HG02884 (cell line): ENCODE results near the gene G6PD.
"Not testable (repeated sequence)": the region's sequence is repeated elsewhere in the genome, so short reads cannot be mapped to it uniquely, and the experiment has no call there.

Experiments used
- ATAC-seq: cut with Tn5 transposase; IDR thresholded peaks from one replicate; pipeline ENCODE4 v1.9.1; 2021; ENCODE audit warnings: mild to moderate bottlenecking, moderate library complexity; ENCODE audit not compliant: unreplicated experiment

The G6PD gene

GRCh38 chrX:154546354-154547244 lies at the start of gene G6PD:
TSS of gene G6PD (minus strand) at chrX:154546846. CDS start at chrX:154546155, 691 bp downstream.
- peak; percentile 51 for ATAC-seq

- ATAC-seq = no peak
Observed at GRCh38 chrX:154595559-154596249, 49.1 kb upstream of the G6PD start.

- ATAC-seq = no peak
Observed at GRCh38 chrX:154594491-154594890, 47.8 kb upstream of the G6PD start.

DNA sequence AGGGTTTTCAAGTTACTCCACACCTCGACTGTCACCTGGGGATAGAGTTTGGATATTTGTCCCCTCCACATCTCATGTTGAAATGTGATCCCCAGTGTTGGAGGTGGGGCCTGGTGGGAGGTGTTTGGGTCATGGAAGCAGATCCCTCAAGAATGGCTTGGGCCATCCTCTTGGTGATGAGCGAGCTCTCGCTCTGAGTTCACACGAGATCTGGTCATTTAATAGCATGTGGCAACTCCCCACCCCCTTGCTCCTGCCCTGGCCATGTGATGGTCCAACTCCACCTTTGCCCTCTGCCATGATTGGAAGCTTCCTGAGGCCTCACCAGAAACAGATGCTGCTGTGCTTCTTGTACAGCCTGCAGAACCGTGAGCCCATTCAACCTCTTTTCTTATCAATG lies 46.6 kb upstream of the G6PD start:
- ATAC-seq = no peak

DNA sequence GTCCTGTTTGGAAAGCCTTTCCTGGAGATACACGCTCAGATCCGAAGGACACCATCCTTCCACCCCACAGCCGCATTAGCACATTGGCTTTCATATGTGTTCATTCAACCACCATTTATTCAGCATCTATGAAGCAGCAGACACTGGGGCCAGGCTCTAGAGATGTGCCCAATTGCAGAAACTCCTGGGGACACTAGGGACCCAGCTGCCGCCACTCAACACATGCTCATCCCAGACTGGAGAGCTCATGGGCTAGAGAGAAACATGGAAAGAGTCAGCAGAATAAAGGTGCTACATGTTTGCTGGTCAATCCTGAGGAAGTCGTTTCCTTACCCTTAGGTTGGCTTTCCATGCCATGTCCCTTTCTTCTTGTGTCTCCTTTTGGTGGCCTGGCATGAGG lies 45.9 kb upstream of the G6PD start:
- ATAC-seq = no peak

DNA sequence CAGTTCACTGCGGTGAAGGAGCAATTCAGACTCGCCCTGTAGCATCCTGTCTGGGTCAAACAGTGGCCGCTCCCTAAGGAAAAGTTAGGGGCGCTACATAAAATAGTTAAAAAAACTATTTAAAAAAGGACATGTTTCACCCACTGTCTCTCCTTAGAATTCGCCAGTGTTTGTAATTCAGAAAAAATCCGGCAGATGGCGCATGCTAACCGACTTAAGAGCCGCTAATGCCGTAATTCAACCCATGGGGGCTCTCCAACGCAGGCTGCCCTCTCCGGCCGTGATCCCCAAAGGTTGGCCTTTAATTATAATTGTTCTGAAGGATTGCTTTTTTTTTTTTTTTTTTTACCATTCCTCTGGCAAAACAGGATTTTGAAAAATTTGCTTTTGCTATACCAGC lies 43.8 kb upstream of the G6PD start:
- not testable (repeated sequence) for ATAC-seq

DNA sequence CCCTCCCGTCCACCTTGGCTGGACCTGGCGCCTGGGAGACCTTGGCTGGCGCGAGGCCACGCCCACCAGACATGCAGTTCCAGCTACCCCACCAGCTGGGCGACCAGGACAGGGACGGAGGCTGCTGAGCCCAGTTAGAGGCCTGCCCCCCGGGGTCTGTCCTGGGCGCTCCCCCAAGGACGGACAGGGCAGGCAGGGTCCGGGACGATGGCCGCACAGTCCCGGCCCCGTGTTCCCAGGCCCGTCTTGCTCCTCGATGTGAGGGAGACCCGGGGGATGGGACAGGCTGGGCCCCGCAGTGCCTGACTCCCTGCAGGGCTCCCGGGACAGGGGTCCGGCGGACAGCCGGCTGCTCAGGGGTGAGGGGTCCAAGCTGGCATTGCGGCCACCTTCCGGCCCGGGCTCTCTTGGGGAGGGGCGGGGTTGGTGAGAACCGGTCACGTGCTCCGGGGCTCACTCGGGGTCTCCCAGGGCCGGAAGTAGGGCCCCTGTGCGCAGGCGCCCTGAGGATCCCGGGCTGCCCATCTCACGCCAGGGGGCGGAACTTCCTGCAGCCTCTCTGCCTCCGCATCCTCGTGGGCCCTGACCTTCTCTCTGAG lies 38.0 kb upstream of the G6PD start, which contains the start of gene CTAG1A:
CTAG1A (plus strand) TSS at position 549 of the 599 bp plus-strand sequence. CDS start 74 bp downstream, outside the sequence.
- ATAC-seq = not testable (repeated sequence)

- ATAC-seq = not testable (repeated sequence)
Observed at GRCh38 chrX:154582994-154583393, 36.3 kb upstream of the G6PD start.

GRCh38 chrX:154575076-154575475 lies 28.4 kb upstream of the G6PD start:
- ATAC-seq = not testable (repeated sequence)

DNA sequence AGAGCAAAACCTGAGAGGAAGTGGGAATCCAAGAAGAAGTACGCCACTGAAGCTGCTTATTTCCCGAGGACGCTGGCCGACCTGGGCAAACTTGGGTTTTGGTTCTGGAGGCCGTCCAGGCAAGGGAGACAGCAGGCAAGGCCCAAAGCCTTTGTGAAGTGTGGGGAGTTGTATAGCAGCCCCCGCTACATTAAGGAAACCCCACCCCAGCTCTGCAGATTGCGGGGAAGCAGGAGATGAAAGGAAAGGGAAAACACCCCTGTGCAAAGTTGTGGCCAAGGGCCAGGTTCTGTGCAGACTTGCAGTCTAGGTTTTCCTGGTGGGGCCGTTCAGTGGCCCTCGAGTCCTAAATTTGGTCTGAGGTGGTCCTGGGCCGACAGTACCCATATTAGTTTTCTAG lies 26.4 kb upstream of the G6PD start:
- not testable (repeated sequence) for ATAC-seq

DNA sequence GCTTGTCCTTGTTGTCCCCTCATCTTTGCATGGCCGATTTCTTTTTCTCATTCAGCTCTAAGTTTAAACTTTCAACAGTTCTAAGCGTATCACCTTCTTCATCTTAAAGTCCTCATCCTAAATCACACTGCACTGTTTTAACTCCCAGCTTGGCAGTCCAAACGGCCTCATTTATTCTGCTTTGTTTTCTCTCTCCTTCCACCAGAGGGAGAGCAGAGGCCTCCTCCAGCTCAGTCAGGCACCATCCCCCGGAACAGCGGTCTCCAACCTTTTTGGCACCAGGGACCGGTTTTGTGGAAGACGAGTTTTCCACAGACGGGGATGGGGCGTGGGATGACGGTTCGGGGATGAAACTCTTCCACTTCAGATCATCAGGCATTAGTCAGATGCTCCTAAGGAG lies 23.7 kb upstream of the G6PD start:
- ATAC-seq = not testable (repeated sequence)

GRCh38 chrX:154562295-154562694 lies 15.6 kb upstream of the G6PD start:
- ATAC-seq = not testable (repeated sequence)

DNA sequence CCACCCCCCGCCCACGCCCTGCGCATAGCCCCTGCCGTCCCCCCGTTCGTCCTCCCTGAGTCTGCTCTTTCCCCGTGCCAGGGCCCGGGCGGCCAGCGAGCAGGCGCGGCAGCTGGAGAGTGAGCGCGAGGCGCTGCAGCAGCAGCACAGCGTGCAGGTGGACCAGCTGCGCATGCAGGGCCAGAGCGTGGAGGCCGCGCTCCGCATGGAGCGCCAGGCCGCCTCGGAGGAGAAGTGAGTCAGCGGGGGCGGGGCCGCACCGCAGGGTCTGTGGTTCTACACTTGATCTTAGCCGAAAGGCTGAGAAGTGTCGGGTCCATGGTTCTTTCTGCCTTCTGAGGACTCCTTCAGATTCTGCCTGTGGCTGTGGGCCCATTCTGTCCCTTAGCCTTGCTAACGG lies 13.7 kb upstream of the G6PD start:
- ATAC-seq = not testable (repeated sequence)

- not testable (repeated sequence) for ATAC-seq
Observed at GRCh38 chrX:154558896-154559295, 12.2 kb upstream of the G6PD start.

DNA sequence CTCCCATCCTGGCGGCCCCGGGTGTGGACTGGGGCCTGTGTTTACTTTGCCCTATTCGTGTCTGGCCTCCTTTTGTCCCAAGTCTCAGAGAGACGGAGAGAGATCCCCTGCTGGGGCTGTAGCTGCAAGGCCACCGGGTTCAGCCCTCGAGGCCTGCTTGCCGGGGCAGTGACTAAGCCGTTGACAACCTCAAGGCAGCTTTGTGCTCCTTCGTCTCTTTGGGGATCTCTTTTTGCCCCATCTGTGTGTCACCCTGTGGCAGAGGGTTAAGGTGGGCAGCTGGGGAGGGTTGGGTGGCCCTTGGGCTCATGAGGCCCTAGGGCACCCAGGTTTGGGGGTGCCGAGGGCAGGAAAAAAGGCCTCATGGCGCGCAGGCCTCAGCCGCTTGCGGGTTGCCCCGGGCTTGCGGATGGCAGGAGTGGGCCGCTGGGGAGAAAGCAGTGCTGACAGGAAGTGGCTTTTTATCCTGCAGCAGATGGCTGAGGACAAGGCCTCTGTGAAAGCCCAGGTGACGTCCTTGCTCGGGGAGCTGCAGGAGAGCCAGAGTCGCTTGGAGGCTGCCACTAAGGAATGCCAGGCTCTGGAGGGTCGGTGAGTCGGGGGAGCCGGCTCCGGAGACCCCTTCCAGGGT lies 11.5 kb upstream of the G6PD start:
- ATAC-seq = not testable (repeated sequence)

- not testable (repeated sequence) for ATAC-seq
Observed at GRCh38 chrX:154552112-154552806, 5.6 kb upstream of the G6PD start.

DNA sequence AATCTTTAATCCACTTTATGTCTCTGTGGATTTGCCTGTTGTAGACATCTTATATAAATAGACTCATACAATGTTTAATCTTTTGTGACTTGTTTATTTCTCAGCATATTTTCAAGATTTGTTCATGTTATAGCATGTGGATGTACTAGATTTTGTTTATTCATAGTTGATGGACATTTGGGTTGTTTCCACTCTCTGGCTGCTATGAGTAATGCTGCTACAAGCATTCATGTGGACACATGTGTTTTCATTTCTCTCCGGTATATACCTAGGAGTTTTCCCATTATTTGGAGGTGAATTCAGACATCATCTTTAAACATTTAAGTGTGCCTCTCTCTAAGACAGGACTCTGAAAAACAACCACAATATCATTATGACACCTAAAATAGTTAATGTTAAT lies 3.1 kb upstream of the G6PD start:
- ATAC-seq = no peak

- ATAC-seq = no peak
Observed at GRCh38 chrX:154548028-154548316, 1.3 kb upstream of the G6PD start.

DNA sequence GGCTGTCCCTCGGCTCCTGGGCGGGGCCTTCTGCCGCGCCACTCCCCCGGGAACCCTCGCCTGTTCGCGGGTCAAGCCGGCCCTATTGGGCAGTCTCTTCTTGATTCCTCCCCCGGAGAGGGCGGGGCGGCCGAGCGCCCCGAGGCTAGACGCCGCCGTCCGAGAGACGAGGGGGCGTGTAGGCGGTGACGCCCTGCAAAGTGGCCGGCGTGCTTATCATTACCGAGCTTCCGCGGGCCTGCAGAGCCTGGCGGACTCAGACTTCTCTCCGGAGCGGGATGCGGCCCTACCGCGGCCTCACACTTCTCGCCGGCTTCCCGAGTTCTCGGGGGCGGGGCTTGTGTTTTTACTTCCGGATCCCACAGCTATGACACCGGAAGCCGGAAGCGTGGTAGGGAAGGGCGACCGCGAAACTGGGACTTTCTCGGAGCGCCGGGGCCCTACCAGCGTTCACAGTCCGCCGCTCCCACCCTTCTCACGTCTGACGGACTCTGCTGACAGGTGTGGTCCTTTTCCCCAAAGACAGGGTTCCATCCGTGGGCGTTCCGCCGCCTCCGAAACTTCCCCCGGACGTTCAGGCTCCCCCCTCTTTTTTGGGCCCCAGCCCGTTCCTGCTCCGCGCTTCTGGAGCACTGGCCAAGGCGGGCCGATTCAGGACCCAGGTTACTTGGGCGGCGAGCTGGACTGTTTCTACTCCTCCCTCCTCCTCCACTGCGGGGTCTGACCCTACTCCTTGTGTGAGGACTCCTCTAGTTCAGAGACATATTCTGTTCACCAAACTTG lies 790 bp upstream of the G6PD start, which contains the start of gene IKBKG:
IKBKG (plus strand) TSS at position 376 of the 783 bp plus-strand sequence. CDS start 4,383 bp downstream, outside the sequence.
- peak; percentile 65 for ATAC-seq
